IMR-90 (cell line): ENCODE data around the gene HS3ST2. TPM values are rescaled to one million over a fixed set of nuclear protein-coding genes. Genes with fewer than 3 reads are reported as not detected.
"Not testable (repeated sequence)": the region's sequence is repeated elsewhere in the genome, so short reads cannot be mapped to it uniquely, and the experiment has no call there.

Experiments used
- ATAC-seq: fragments of 200-7000 bp; cut with Tn5 transposase; 2 replicates; pipeline ENCODE4 v1.9.1; 2020; ENCODE audit warnings: low read depth, mild to moderate bottlenecking, moderate library complexity
- BruUV-seq: library from RNA; stranded (reverse); fragments of 400-500 nt; replicated peaks from 2 replicates; lab custom pipeline; 2021; lab: Mats Ljungman, UMichigan
- CTCF ChIA-PET: fragments of 300-600 bp; formaldehyde crosslinking; extraction: SDS; loops from one replicate; lab custom pipeline; 2021; ENCODE audit warnings: antibody characterized with exemption; lab: Yijun Ruan, JAX
- POLR2A ChIA-PET: fragments of 300-600 bp; sonication (Branson Sonifier 250); formaldehyde crosslinking; loops from one replicate; lab custom pipeline; 2022; ENCODE audit warnings: antibody characterized with exemption; ENCODE audit not compliant: unreplicated experiment; lab: Charles Lee
- DNase-seq: peaks from one replicate; pipeline ENCODE4 v3.0.0; 2013
- H2AFZ ChIP-seq: replicated peaks from 2 replicates; pipeline ENCODE3; 2013; ENCODE audit warnings: low read length, mild to moderate bottlenecking; ENCODE audit not compliant: poor library complexity
- H2AK5ac ChIP-seq: 2 replicates; pipeline ENCODE4 v1.6.1; 2013; ENCODE audit warnings: low read depth, low read length, inconsistent platforms
- H2AK9ac ChIP-seq: replicated peaks from 2 replicates; pipeline ENCODE3; 2013; ENCODE audit warnings: mild to moderate bottlenecking, low read depth, low read length, moderate library complexity; ENCODE audit not compliant: poor library complexity
- H2BK120ac ChIP-seq: 2 replicates; pipeline ENCODE4 v1.6.1; 2013; ENCODE audit warnings: low read depth, low read length, inconsistent platforms
- H2BK15ac ChIP-seq: 3 replicates; pipeline ENCODE4 v1.6.1; 2013; ENCODE audit warnings: low read depth, low read length, inconsistent platforms
- H2BK20ac ChIP-seq: 2 replicates; pipeline ENCODE4 v1.6.1; 2013; ENCODE audit warnings: low read depth, mild to moderate bottlenecking, inconsistent platforms, low read length, moderate library complexity
- H2BK5ac ChIP-seq: 2 replicates; pipeline ENCODE4 v1.6.1; 2013; ENCODE audit warnings: mild to moderate bottlenecking, low read depth, low read length, inconsistent platforms; ENCODE audit not compliant: poor library complexity, severe bottlenecking
- H3K14ac ChIP-seq: replicated peaks from 2 replicates; pipeline ENCODE4 v1.6.1; 2013; ENCODE audit warnings: low read depth, low read length, inconsistent platforms
- H3K18ac ChIP-seq: 2 replicates; pipeline ENCODE4 v1.6.1; 2013; ENCODE audit warnings: low read depth, low read length, control low read depth
- H3K23ac ChIP-seq: 2 replicates; pipeline ENCODE4 v1.6.1; 2013; ENCODE audit warnings: low read depth, low read length, inconsistent platforms
- H3K27ac ChIP-seq: 2 replicates; pipeline ENCODE4 v1.5.1; 2013; ENCODE audit warnings: mild to moderate bottlenecking, control low read depth, low read length; ENCODE audit not compliant: insufficient read depth
- H3K27me3 ChIP-seq: 2 replicates; pipeline ENCODE4 v1.6.1; 2013; ENCODE audit warnings: low read length; ENCODE audit not compliant: control insufficient read depth, insufficient read depth
- H3K36me3 ChIP-seq: 2 replicates; pipeline ENCODE4 v1.6.1; 2013; ENCODE audit warnings: low read length, mixed read lengths; ENCODE audit not compliant: control insufficient read depth, insufficient read depth
- H3K4ac ChIP-seq: 2 replicates; pipeline ENCODE4 v1.6.1; 2013; ENCODE audit warnings: low read depth, low read length, inconsistent platforms
- H3K4me1 ChIP-seq: 2 replicates; pipeline ENCODE4 v1.6.1; 2013; ENCODE audit warnings: low read length, mixed read lengths; ENCODE audit not compliant: control insufficient read depth, insufficient read depth
- H3K4me2 ChIP-seq: 2 replicates; pipeline ENCODE4 v1.6.1; 2013; ENCODE audit warnings: low read depth, mild to moderate bottlenecking, control low read depth, low read length, moderate library complexity
- H3K4me3 ChIP-seq: 2 replicates; pipeline ENCODE4 v1.5.1; 2013; ENCODE audit warnings: low read depth, mild to moderate bottlenecking, control low read depth, low read length, moderate library complexity; ENCODE audit not compliant: insufficient read depth
- H3K56ac ChIP-seq: 2 replicates; pipeline ENCODE4 v1.6.1; 2013; ENCODE audit warnings: low read length, inconsistent platforms; ENCODE audit not compliant: insufficient read depth; ENCODE audit errors: extremely low read depth
- H3K79me1 ChIP-seq, 2 experiments: 2 replicates each; pipeline ENCODE4 v1.6.1; 2013; ENCODE audit warnings: low read length in 2 of 2, inconsistent platforms in 1 of 2, low read depth in 1 of 2
- H3K9ac ChIP-seq: 2 replicates; pipeline ENCODE4 v1.6.1; 2013; ENCODE audit warnings: low read depth, low read length, control low read depth
- H3K9me1 ChIP-seq: 2 replicates; pipeline ENCODE4 v1.6.1; 2013; ENCODE audit warnings: low read length, inconsistent platforms; ENCODE audit not compliant: insufficient read depth
- H3K9me3 ChIP-seq: 2 replicates; pipeline ENCODE4 v1.6.1; 2013; ENCODE audit warnings: low read length; ENCODE audit not compliant: control insufficient read depth, insufficient read depth
- H4K20me1 ChIP-seq: 2 replicates; pipeline ENCODE4 v1.6.1; 2013; ENCODE audit warnings: low read length, inconsistent platforms; ENCODE audit not compliant: insufficient read depth
- H4K5ac ChIP-seq: 2 replicates; pipeline ENCODE4 v1.6.1; 2013; ENCODE audit warnings: mild to moderate bottlenecking, low read depth, low read length, control low read depth
- H4K8ac ChIP-seq, 2 experiments: 2 replicates each; pipeline ENCODE4 v1.6.1; 2013; ENCODE audit warnings: low read depth in 2 of 2, low read length in 2 of 2, control low read depth in 1 of 2, inconsistent platforms in 1 of 2
- H4K91ac ChIP-seq: 2 replicates; pipeline ENCODE4 v1.6.1; 2013; ENCODE audit warnings: low read depth, low read length, inconsistent platforms; ENCODE audit not compliant: insufficient read depth
- RCOR1 ChIP-seq: IDR thresholded peaks from 2 replicates; pipeline ENCODE4 v1.6.1; 2012; ENCODE audit warnings: mild to moderate bottlenecking, low read length, improper control_type of control experiment; ENCODE audit not compliant: insufficient replicate concordance
- WGBS, 2 experiments: methylation state at CpG; one replicate each; pipeline versions ENCODE4 v1.1.5 to v1.1.7; 2013; ENCODE audit warnings: missing lambda C conversion rate in 2 of 2; ENCODE audit not compliant: insufficient read length in 1 of 2; ENCODE audit errors: extremely low coverage in 2 of 2; 5-methylcytosine and 5-hydroxymethylcytosine counted together
- dilution Hi-C: fragments of 300-500 bp; cut with HindIII; formaldehyde crosslinking; loops from one replicate; pipeline ENCODE4 v1.14.3; 2018; ENCODE audit warnings: low sequenced_read_pairs; ENCODE audit not compliant: unreplicated experiment
- in situ Hi-C: fragments of 300-500 bp; cut with MboI; formaldehyde crosslinking; loops from 3 replicates; pipeline ENCODE4 v1.14.3; 2019; ENCODE audit warnings: low sequenced_read_pairs, inconsistent platforms, mixed read lengths
- intact Hi-C: fragments of 100-400 bp; cut with micrococcal nuclease; formaldehyde crosslinking; loops from 2 replicates; pipeline ENCODE4 v1.10.0; 2022
- polyA plus RNA-seq, 3 experiments: library from polyadenylated mRNA; depleted of rRNA; stranded (reverse); fragments of >200 nt; gene quantifications; 2 replicates each; pipeline ENCODE4 v1.2.3, GENCODE V29; 2012; ENCODE audit warnings: low replicate concordance in 1 of 3
- total RNA-seq: library from RNA; depleted of rRNA; stranded (reverse); fragments of >200 nt; gene quantifications from 2 replicates; pipeline ENCODE4 v1.2.3, GENCODE V29; 2012

Gene HS3ST2
- total and polyA plus RNA-seq, 2 of the 4 experiments (the other 2 are of a cell fraction): not detected

DNA sequence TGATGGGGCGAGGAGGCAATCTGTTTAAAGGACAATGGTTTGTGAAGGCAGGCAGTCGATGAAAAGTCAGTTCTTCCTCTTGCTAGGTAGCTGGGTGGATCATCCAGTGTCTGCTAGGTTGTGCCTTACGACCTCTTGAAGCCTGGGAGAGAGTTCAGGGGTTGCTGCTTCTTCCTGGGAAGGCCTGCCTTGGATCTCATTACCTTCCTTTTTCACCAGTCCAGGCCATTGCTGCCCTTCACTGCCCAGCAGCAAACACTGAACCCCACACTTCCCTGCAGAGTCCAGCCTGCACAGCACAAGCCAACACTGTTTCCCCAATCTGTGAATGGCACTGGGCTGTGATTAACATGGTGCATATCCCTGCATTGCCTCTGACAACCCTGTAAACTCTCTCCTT, 24.7 kb downstream of the HS3ST2 start:
- no peak overlapping the region for H3K4ac ChIP-seq
- 30% methylated on average over 2 of the region's 3 CpGs; no CpG with 5 or more reads in 1 of the 2 experiments for WGBS, 2 experiments
- no peaks in the 10 kb centered on the region for H3K9me3 ChIP-seq

DNA sequence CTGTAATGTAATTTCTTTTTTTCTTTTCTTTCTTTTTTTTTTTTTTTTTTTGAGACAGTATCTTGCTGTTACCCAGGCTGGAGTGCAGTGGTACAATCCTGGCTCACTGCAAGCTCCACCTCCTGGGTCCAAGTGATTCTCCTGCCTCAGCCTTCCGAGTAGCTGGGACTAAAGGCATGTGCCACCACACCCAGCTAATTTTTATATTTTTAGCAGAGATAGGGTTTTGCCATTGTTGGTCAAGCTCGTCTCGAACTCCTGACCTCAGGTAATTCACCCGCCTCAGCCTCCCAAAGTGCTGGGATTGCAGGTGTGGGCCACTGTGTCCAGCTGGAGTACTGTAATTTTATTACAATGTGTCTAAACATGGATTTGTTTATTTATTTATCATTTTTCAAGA, 28.1 kb downstream of the HS3ST2 start:
- dilution Hi-C loops, H4K8ac ChIP-seq, H3K4me3 ChIP-seq, H3K4ac ChIP-seq, BruUV-seq, H2BK15ac ChIP-seq, H3K27ac ChIP-seq, H2AK5ac ChIP-seq, H3K23ac ChIP-seq, DNase-seq, ATAC-seq, H2BK120ac ChIP-seq, H3K36me3 ChIP-seq, H2BK5ac ChIP-seq, H2BK20ac ChIP-seq, H3K56ac ChIP-seq, H4K5ac ChIP-seq, H3K4me2 ChIP-seq, H3K9me1 ChIP-seq, H3K18ac ChIP-seq, H3K9me3 ChIP-seq, H3K9ac ChIP-seq, CTCF ChIA-PET, H4K20me1 ChIP-seq, H3K14ac ChIP-seq, H2AK9ac ChIP-seq, H4K91ac ChIP-seq, H3K27me3 ChIP-seq, in situ Hi-C loops, intact Hi-C loops, POLR2A ChIA-PET, H3K4me1 ChIP-seq, H2AFZ ChIP-seq, H3K79me1 ChIP-seq: not testable (repeated sequence)
- no CpG with 5 or more reads among the region's 4 CpGs for WGBS, 2 experiments

More for the DNA sequence above, 24.7 kb downstream of the HS3ST2 start:
- no peak for DNase-seq
- no peak for TF ChIP-seq RCOR1
- H2BK20ac ChIP-seq: no peak overlapping the region
- H3K9me1 ChIP-seq: no peaks in the 10 kb centered on the region
- H2BK15ac ChIP-seq: no peak overlapping the region
- no peak overlapping the region for H3K56ac ChIP-seq
- no peak overlapping the region for H3K18ac ChIP-seq
- no TSS peak for BruUV-seq
- ATAC-seq: no peak
- no peak overlapping the region for H4K5ac ChIP-seq
- H2BK5ac ChIP-seq: no peak overlapping the region
- H3K79me1 ChIP-seq: no peaks in the 10 kb centered on the region
- no peak overlapping the region for H3K14ac ChIP-seq
- no peak overlapping the region for H3K9ac ChIP-seq
- no peak overlapping the region for H3K4me3 ChIP-seq
- no peak overlapping the region for H4K8ac ChIP-seq
- CTCF ChIA-PET: no interaction called here
- H3K36me3 ChIP-seq: no peaks in the 10 kb centered on the region
- no peaks in the 10 kb centered on the region for H4K20me1 ChIP-seq
- no peak overlapping the region for H2BK120ac ChIP-seq
- no peak overlapping the region for H3K23ac ChIP-seq
- no peaks in the 10 kb centered on the region for H3K27me3 ChIP-seq
- no peaks in the 10 kb centered on the region for H3K4me1 ChIP-seq
- H2AFZ ChIP-seq: no peak overlapping the region
- POLR2A ChIA-PET: no interaction called here
- intact Hi-C loops: no loop called here
- dilution Hi-C loops: no loop called here
- in situ Hi-C loops: no loop called here
- H4K91ac ChIP-seq: no peak overlapping the region
- H2AK9ac ChIP-seq: peak overlapping the region; percentile 29
- no peak overlapping the region for H2AK5ac ChIP-seq
- no peak overlapping the region for H3K27ac ChIP-seq
- no peak overlapping the region for H3K4me2 ChIP-seq
